ENCODE results near the gene DYNLT4. TPM values are rescaled to one million over a fixed set of nuclear protein-coding genes. Genes with fewer than 3 reads are reported as not detected.
A peak's percentile ranks its signal among the peaks of the same experiment; 100 is the strongest.

DYNLT4 gene
- total and polyA plus RNA-seq, 2 donors (not counting 3 experiments of a cell fraction or from before 2014, with no cell fraction given): 0.46 to 0.62 TPM

DNA sequence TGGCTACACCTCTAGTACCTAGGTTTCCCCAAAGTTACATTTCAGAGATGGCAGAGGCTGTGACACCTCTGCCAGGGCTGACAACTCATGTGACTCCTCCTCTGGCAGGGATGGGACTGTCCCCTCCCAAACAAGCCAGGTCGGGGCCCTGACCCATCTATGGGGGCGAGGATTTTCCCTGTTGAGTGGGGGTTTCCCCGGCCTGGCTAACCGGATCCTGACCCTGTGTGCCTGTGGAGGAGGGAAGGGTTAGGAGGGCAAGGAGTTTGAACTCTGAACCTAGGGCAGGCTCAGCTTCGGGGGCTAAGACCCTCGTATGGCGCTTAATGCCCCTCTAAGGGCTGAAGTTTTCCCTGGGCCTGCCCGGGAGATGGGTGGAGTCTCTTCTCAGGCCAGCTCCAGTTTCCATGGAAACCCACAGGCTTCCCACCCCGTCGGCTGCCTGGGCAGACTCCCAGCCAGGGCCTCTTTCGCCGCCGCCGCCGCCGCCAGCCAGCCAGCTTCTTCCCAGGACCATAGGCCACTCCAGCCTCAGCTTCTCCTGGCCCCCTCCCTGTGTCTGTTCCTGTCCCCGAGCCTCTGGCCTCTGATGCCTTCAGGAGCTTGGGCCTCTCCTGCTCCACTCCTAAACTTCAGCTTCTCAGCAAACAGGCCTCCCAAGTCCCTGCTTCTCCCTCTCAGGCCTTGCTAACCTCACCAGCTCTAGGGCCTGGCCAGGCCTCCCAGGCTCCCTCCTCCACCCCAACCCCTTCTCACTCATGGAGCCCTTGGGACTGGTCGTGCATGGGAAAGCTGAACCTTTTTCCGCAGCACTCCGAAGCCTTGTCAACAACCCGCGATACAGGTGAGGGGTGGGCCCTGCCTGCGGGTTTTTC, 1.1 kb upstream of the DYNLT4 start, which contains the start of gene BTBD19:
Gene BTBD19, plus strand, starts transcription at position 461 of the 875 bp plus-strand sequence. Its CDS starts 298 bp downstream, at position 759.
- FAIRE-seq (no peak), DNase-seq (ENCODE audit: low read depth, low spot score) (peak; percentile 88)
- no peaks in the 10 kb centered on the region for H3K27me3 ChIP-seq (ENCODE audit: control insufficient read depth in 2 of 2, insufficient read depth in 2 of 2, low read length in 2 of 2)
- H3K9me1 ChIP-seq (replicated peaks; ENCODE audit: control insufficient read depth, extremely low read depth, insufficient read depth, low read length): no peaks in the 10 kb centered on the region
- TF ChIP-seq MAX (IDR thresholded peaks at IDR 0.05; ENCODE audit: insufficient read depth, insufficient read length) (no peak), JUN (IDR thresholded peaks at IDR 0.05; ENCODE audit: borderline replicate concordance, insufficient read depth, insufficient read length, low read depth) (no peak), POLR2A (IDR thresholded peaks at IDR 0.05; ENCODE audit: low read depth, low read length) (peak; percentile 70), GATA2 (IDR thresholded peaks at IDR 0.05; ENCODE audit: insufficient read depth, insufficient read length, low read depth, low read length) (no peak), EZH2 (IDR thresholded peaks at IDR 0.05; ENCODE audit: borderline replicate concordance, low read depth, low read length, severe bottlenecking) (no peak), CTCF (IDR thresholded peaks at IDR 0.05; ENCODE audit: extremely low read depth in 1 of 2, insufficient read depth in 1 of 2, low read depth in 1 of 2, low read length in 2 of 2) (no peak), MYC (IDR thresholded peaks at IDR 0.05; ENCODE audit: low read depth, low read length) (no peak), POLR2AphosphoS5 (IDR thresholded peaks at IDR 0.05; ENCODE audit: insufficient read depth, low read depth, low read length) (peak; percentile 45), FOS (IDR thresholded peaks at IDR 0.05; ENCODE audit: borderline replicate concordance, insufficient read depth, low read length) (no peak)
- peak within 1 kb of the TSS; percentile 99 for H3K9ac ChIP-seq (replicated peaks; ENCODE audit: extremely low read depth, insufficient read depth, low read length)
- peak within 1 kb of the TSS; percentile 100 for H3K27ac ChIP-seq (ENCODE audit: insufficient read depth, low read depth, low read length)
- no peak within 1 kb of the TSS for H2AFZ ChIP-seq (ENCODE audit: low read depth, low read length)
- H3K4me2 ChIP-seq (ENCODE audit: insufficient read depth, low read length): peak within 1 kb of the TSS; percentile 71
- BruUV-seq (replicated peaks): no TSS peak
- peaks cover 45% of the 10 kb centered on the region for H3K79me2 ChIP-seq (ENCODE audit: control insufficient read depth, insufficient read depth, low read length)
- POLR2A ChIA-PET: interaction anchor here (0.6 to 4.3 kb wide), 7 partner anchors 8 to 202 kb away, joined by 3 to 97 read pairs (median 8); partner anchors contain the start of genes PLK3 and RPS8
- peaks cover 70% of the 10 kb centered on the region for H3K4me1 ChIP-seq (ENCODE audit: control insufficient read depth, extremely low read depth, insufficient read depth, low read length)
- peaks cover 3 to 28% of the 10 kb centered on the region in 2 experiments for H3K36me3 ChIP-seq (ENCODE audit: control insufficient read depth in 2 of 2, extremely low read depth in 1 of 2, insufficient read depth in 2 of 2, low read length in 2 of 2)
- CTCF ChIA-PET: interaction anchor here (0.7 to 3.0 kb wide), 11 partner anchors 9 to 206 kb away, joined by 3 to 50 read pairs (median 6); partner anchors contain the start of genes BEST4, HECTD3, PLK3 and RNU5D-1
- H4K20me1 ChIP-seq (replicated peaks; ENCODE audit: control insufficient read depth, extremely low read depth, insufficient read depth, low read length): no peaks in the 10 kb centered on the region
- dilution Hi-C loops (cut with MboI; ENCODE audit: extremely low pct_ligation_motif_present, low sequenced_read_pairs): no loop called here
- intact Hi-C loops (cut with micrococcal nuclease): loop anchor here (10.0 kb wide), 1 partner anchor 877 kb away; the partner anchor contains the start of genes GPBP1L1 and TMEM69
- H3K9me3 ChIP-seq (replicated peaks; ENCODE audit: control insufficient read depth, insufficient read depth, low read length): no peaks in the 10 kb centered on the region
- H3K4me3 ChIP-seq (replicated peaks in 1 of 3; ENCODE audit: insufficient read depth in 1 of 3, low read depth in 1 of 3, low read length in 3 of 3): peak within 1 kb of the TSS in 2 of 3 experiments; percentile 50 to 60
